Endodermal cell (in vitro differentiated cells): Measurements from ENCODE around the gene RIMS1. TPM values are rescaled to one million over a fixed set of nuclear protein-coding genes. Genes with fewer than 3 reads are reported as not detected.

ENCODE experiments used
- DNase-seq: peaks from one replicate; pipeline ENCODE4 v3.0.0-alpha.2; 2017
- H3K27ac ChIP-seq: 2 replicates; pipeline ENCODE4 v1.5.1; 2013; ENCODE audit warnings: mild to moderate bottlenecking, low read depth, low read length, moderate library complexity
- H3K27me3 ChIP-seq: 2 replicates; pipeline ENCODE4 v1.6.1; 2013; ENCODE audit warnings: mild to moderate bottlenecking, low read length, moderate library complexity; ENCODE audit not compliant: insufficient read depth, control insufficient read depth, poor library complexity, severe bottlenecking
- H3K36me3 ChIP-seq: 2 replicates; pipeline ENCODE4 v1.7.0; 2013; ENCODE audit warnings: mild to moderate bottlenecking, low read length, moderate library complexity; ENCODE audit not compliant: control insufficient read depth, insufficient read depth
- H3K4me1 ChIP-seq: one replicate; pipeline ENCODE4 v1.7.0; 2013; ENCODE audit warnings: low read length; ENCODE audit not compliant: control insufficient read depth, insufficient read depth
- H3K4me3 ChIP-seq: 2 replicates; pipeline ENCODE4 v1.5.1; 2013; ENCODE audit warnings: mild to moderate bottlenecking, low read length, moderate library complexity
- H3K9ac ChIP-seq: 2 replicates; pipeline ENCODE4 v1.6.1; 2013; ENCODE audit warnings: mild to moderate bottlenecking, low read length, moderate library complexity; ENCODE audit not compliant: poor library complexity, severe bottlenecking; ENCODE audit errors: extremely low read depth
- H3K9me3 ChIP-seq: 2 replicates; pipeline ENCODE4 v1.6.1; 2013; ENCODE audit warnings: mild to moderate bottlenecking, low read length, moderate library complexity; ENCODE audit not compliant: control insufficient read depth
- H3K27ac Mint-ChIP-seq: 2 replicates; pipeline ENCODE4 v1.8.0; 2020; ENCODE audit warnings: mixed read lengths
- H3K27me3 Mint-ChIP-seq: 2 replicates; pipeline ENCODE4 v1.8.0; 2021; ENCODE audit warnings: mild to moderate bottlenecking, mixed read lengths; ENCODE audit not compliant: insufficient read depth
- H3K36me3 Mint-ChIP-seq: 2 replicates; pipeline ENCODE4 v1.8.0; 2020; ENCODE audit warnings: low read depth, mixed read lengths
- H3K4me1 Mint-ChIP-seq: 2 replicates; pipeline ENCODE4 v1.8.0; 2020; ENCODE audit warnings: mixed read lengths
- H3K4me3 Mint-ChIP-seq: 2 replicates; pipeline ENCODE4 v1.8.0; 2020; ENCODE audit warnings: mild to moderate bottlenecking, moderate library complexity, mixed read lengths
- H3K9me3 Mint-ChIP-seq: 2 replicates; pipeline ENCODE4 v1.8.0; 2020; ENCODE audit warnings: mild to moderate bottlenecking, mixed read lengths
- CTCF ChIP-seq: fragments of 200-600 bp; sonication (generic); conservative IDR thresholded peaks from 2 replicates; pipeline ENCODE4 v1.5.0; 2021; ENCODE audit warnings: antibody characterized with exemption, mild to moderate bottlenecking
- WGBS, 2 experiments: methylation state at CpG; one replicate each; pipeline versions ENCODE4 v1.1.5 to v1.1.7; 2013; ENCODE audit warnings: missing lambda C conversion rate in 2 of 2, mixed read lengths in 1 of 2; ENCODE audit not compliant: insufficient coverage in 1 of 2, insufficient read length in 1 of 2; 5-methylcytosine and 5-hydroxymethylcytosine counted together
- total RNA-seq, 2 donors: library from RNA; stranded (reverse); fragmentation: NEBNext Ultra II Directional in 1 of 2; extraction: Animal tissue kit (Norgen Biotek cat#: 25700) in 1 of 2; gene quantifications; 2 replicates in 1 of 2; 3 replicates in 1 of 2; pipeline ENCODE4 v1.2.1, GENCODE V29; 2021

RIMS1 gene
- total RNA-seq, 2 donors from 2014 or later: 1.1 to 1.6 TPM

- Histone ChIP-seq H3K27ac (no peak overlapping the region), H3K9me3 (no peaks in the 10 kb centered on the region), H3K9ac (no peak overlapping the region), H3K4me1 (no peaks in the 10 kb centered on the region), H3K27me3 (no peaks in the 10 kb centered on the region), H3K36me3 (no peaks in the 10 kb centered on the region), H3K4me3 (no peak overlapping the region)
- Mint-ChIP-seq H3K27me3 (no peaks in the 10 kb centered on the region), H3K4me3 (no peak overlapping the region), H3K27ac (no peak overlapping the region), H3K4me1 (peaks cover 10% of the 10 kb centered on the region), H3K9me3 (no peaks in the 10 kb centered on the region), H3K36me3 (no peaks in the 10 kb centered on the region)
- 80% methylated on average over 1 of the region's 1 CpG; no CpG with 5 or more reads in 1 of the 2 experiments for WGBS, 2 experiments
- no peak for TF ChIP-seq CTCF
- DNase-seq: no peak
Measured at GRCh38 chr6:72271531-72271930, 385.2 kb downstream of the RIMS1 start.

DNA sequence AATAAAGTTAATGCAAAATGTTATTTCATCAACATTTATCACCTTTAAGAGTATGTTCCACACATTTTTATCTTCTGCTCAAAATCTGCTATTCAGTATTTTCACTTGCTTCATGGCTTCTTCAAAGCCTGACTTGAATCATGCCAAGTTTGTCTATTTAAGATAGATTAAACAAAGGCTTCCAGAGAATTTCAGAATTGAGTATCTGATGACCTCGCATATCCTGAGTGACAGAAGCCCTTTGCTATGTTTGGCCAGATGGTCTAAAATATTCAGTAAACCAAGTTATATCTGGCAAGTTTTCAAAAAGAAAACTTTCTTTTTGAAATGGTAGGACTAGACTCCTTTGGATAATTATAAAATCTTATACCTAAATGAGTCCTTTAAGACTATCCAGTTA, 386.6 kb downstream of the RIMS1 start:
- Mint-ChIP-seq H3K4me1 (peaks cover 10% of the 10 kb centered on the region), H3K9me3 (no peaks in the 10 kb centered on the region), H3K27me3 (no peaks in the 10 kb centered on the region), H3K27ac (no peak overlapping the region), H3K4me3 (no peak overlapping the region), H3K36me3 (no peaks in the 10 kb centered on the region)
- DNase-seq: no peak
- Histone ChIP-seq H3K4me3 (no peak overlapping the region), H3K9ac (no peak overlapping the region), H3K27ac (no peak overlapping the region), H3K9me3 (no peaks in the 10 kb centered on the region), H3K27me3 (no peaks in the 10 kb centered on the region), H3K4me1 (no peaks in the 10 kb centered on the region), H3K36me3 (no peaks in the 10 kb centered on the region)
- 90 to 100% methylated on average over 1 of the region's 1 CpG for WGBS, 2 experiments
- TF ChIP-seq CTCF: no peak

- no peaks in the 10 kb centered on the region for H3K36me3 ChIP-seq
- no peaks in the 10 kb centered on the region for H3K9me3 Mint-ChIP-seq
- no peak overlapping the region for H3K27ac ChIP-seq
- H3K9me3 ChIP-seq: no peaks in the 10 kb centered on the region
- no peak overlapping the region for H3K9ac ChIP-seq
- peaks cover 8% of the 10 kb centered on the region for H3K4me1 Mint-ChIP-seq
- no peak overlapping the region for H3K4me3 Mint-ChIP-seq
- H3K4me3 ChIP-seq: no peak overlapping the region
- H3K36me3 Mint-ChIP-seq: no peaks in the 10 kb centered on the region
- no peaks in the 10 kb centered on the region for H3K4me1 ChIP-seq
- no peak for DNase-seq
- no peaks in the 10 kb centered on the region for H3K27me3 ChIP-seq
- no CpG with 5 or more reads among the region's 1 CpG for WGBS, 2 experiments
- no peak for TF ChIP-seq CTCF
- H3K27me3 Mint-ChIP-seq: no peaks in the 10 kb centered on the region
- H3K27ac Mint-ChIP-seq: no peak overlapping the region
Measured at GRCh38 chr6:72275888-72276287, 389.5 kb downstream of the RIMS1 start.
